GM12878 (cell line): ENCODE measurements around the gene DRAXIN. TPM values are rescaled to one million over a fixed set of nuclear protein-coding genes. Genes with fewer than 3 reads are reported as not detected.

Experiments
- ATAC-seq: fragments of 200-7000 bp; cut with Tn5 transposase; 3 replicates; pipeline ENCODE4 v1.9.1; 2020; ENCODE audit warnings: mild to moderate bottlenecking, moderate library complexity
- BruUV-seq: library from RNA; stranded (reverse); fragments of 400-500 nt; replicated peaks from 2 replicates; lab custom pipeline; 2021; lab: Mats Ljungman, UMichigan
- CTCF ChIA-PET: fragments of 300-600 bp; sonication (Branson Sonifier 250); formaldehyde crosslinking; extraction: SDS; loops from one replicate; lab custom pipeline; 2021; ENCODE audit warnings: inconsistent platforms; lab: Yijun Ruan, JAX
- POLR2A ChIA-PET: fragments of 350-600 bp; formaldehyde crosslinking; extraction: SDS; loops from one replicate; lab custom pipeline; 2021; ENCODE audit warnings: inconsistent platforms; lab: Charles Lee
- RAD21 ChIA-PET: fragments of 300-600 bp; sonication (Branson Sonifier 250); formaldehyde crosslinking; loops from one replicate; lab custom pipeline; 2023; ENCODE audit warnings: antibody characterized with exemption; ENCODE audit not compliant: unreplicated experiment; lab: Charles Lee
- SMC1A ChIA-PET: fragments of 300-600 bp; sonication (Branson Sonifier 250); formaldehyde crosslinking; loops from one replicate; lab custom pipeline; 2023; ENCODE audit not compliant: unreplicated experiment, uncharacterized antibody; lab: Charles Lee
- DNase-seq: peaks from one replicate; pipeline ENCODE4 v3.0.0-alpha.2; 2011; ENCODE audit warnings: low read depth, low spot score
- FAIRE-seq: peaks from 3 replicates; lab custom pipeline; 2011; peaks lifted over from hg19 to GRCh38; lab: Jason Lieb, UNC
- H2AFZ ChIP-seq: 2 replicates; pipeline ENCODE4 v1.6.0; 2011; ENCODE audit warnings: low read depth, low read length, control low read depth; ENCODE audit not compliant: control insufficient read depth
- H3K27ac ChIP-seq: 2 replicates; pipeline ENCODE4 v1.5.1; 2011; ENCODE audit warnings: control low read depth; ENCODE audit not compliant: control insufficient read depth, insufficient read depth
- H3K27me3 ChIP-seq, 2 experiments: replicated peaks in 1 of 2; 2 replicates each; pipeline versions ENCODE4 v1.6.0 to v1.6.1; 2011; ENCODE audit warnings: low read length in 1 of 2; ENCODE audit not compliant: control insufficient read depth in 2 of 2, insufficient read depth in 2 of 2
- H3K36me3 ChIP-seq, 2 experiments: 2 replicates each; pipeline ENCODE4 v1.5.1; 2011; ENCODE audit warnings: low read length in 1 of 2; ENCODE audit not compliant: control insufficient read depth in 2 of 2, insufficient read depth in 2 of 2
- H3K4me1 ChIP-seq: 2 replicates; pipeline ENCODE4 v1.6.1; 2011; ENCODE audit warnings: mild to moderate bottlenecking, low read length, moderate library complexity, mixed read lengths; ENCODE audit not compliant: control insufficient read depth, insufficient read depth
- H3K4me2 ChIP-seq: 2 replicates; pipeline ENCODE4 v1.6.0; 2011; ENCODE audit warnings: control low read depth; ENCODE audit not compliant: control insufficient read depth, insufficient read depth
- H3K4me3 ChIP-seq: fragments of 200-600 bp; sonication (generic); 2 replicates; pipeline ENCODE4 v1.5.1; 2016
- H3K79me2 ChIP-seq: 2 replicates; pipeline ENCODE4 v1.6.0; 2011; ENCODE audit warnings: low read length; ENCODE audit not compliant: control insufficient read depth, insufficient read depth
- H3K9ac ChIP-seq: 2 replicates; pipeline ENCODE4 v1.8.0; 2011; ENCODE audit warnings: low read length, control low read depth, mixed read lengths; ENCODE audit not compliant: control insufficient read depth, insufficient read depth
- H3K9me3 ChIP-seq: replicated peaks from 3 replicates; pipeline ENCODE4 v1.5.1; 2011; ENCODE audit warnings: mild to moderate bottlenecking, low read length; ENCODE audit not compliant: control insufficient read depth, insufficient read depth
- H4K20me1 ChIP-seq: 2 replicates; pipeline ENCODE4 v1.6.0; 2011; ENCODE audit not compliant: control insufficient read depth, insufficient read depth
- EP300 ChIP-seq, 2 experiments: fragments of 150-350 bp in 1 of 2; IDR thresholded peaks; 2 replicates each; pipeline ENCODE4 v1.6.1; 2011 to 2012; ENCODE audit warnings: low read depth in 2 of 2, low read length in 2 of 2, borderline replicate concordance in 1 of 2, improper control_type of control experiment in 1 of 2, inconsistent platforms in 1 of 2; ENCODE audit not compliant: control insufficient read depth in 1 of 2
- MTA3 ChIP-seq: IDR thresholded peaks from 2 replicates; pipeline ENCODE4 v1.6.1; 2012; ENCODE audit warnings: low read length, inconsistent platforms, borderline replicate concordance
- NFIC ChIP-seq: IDR thresholded peaks from 2 replicates; pipeline ENCODE4 v1.6.1; 2012; ENCODE audit warnings: low read depth, mild to moderate bottlenecking, inconsistent platforms, low read length, moderate library complexity
- PAX8 ChIP-seq: fragments of 450-650 bp; IDR thresholded peaks from 2 replicates; pipeline ENCODE4 v1.6.1; 2017; ENCODE audit warnings: mild to moderate bottlenecking, moderate library complexity
- SIN3A ChIP-seq: IDR thresholded peaks from 2 replicates; pipeline ENCODE4 v1.6.1; 2012; ENCODE audit warnings: low read depth, low read length, improper control_type of control experiment
- SPI1 ChIP-seq: IDR thresholded peaks from 2 replicates; pipeline ENCODE4 v1.6.1; 2011; ENCODE audit warnings: low read depth, mild to moderate bottlenecking, low read length, moderate library complexity, borderline replicate concordance; ENCODE audit not compliant: insufficient read depth
- STAT1 ChIP-seq: fragments of 450-650 bp; conservative IDR thresholded peaks from 2 replicates; pipeline ENCODE4 v1.6.1; 2014; ENCODE audit warnings: antibody characterized with exemption, mild to moderate bottlenecking
- TAF1 ChIP-seq: IDR thresholded peaks from 2 replicates; pipeline ENCODE4 v1.6.1; 2011; ENCODE audit warnings: mild to moderate bottlenecking, low read depth, low read length, borderline replicate concordance
- TCF7 ChIP-seq: IDR thresholded peaks from 2 replicates; pipeline ENCODE4 v1.6.1; 2014; ENCODE audit warnings: antibody characterized with exemption, borderline replicate concordance
- ZNF207 ChIP-seq: fragments of 450-650 bp; IDR thresholded peaks from 2 replicates; pipeline ENCODE4 v1.6.1; 2014; ENCODE audit warnings: antibody characterized with exemption, mild to moderate bottlenecking, borderline replicate concordance
- in situ Hi-C: fragments of 300-500 bp; cut with MboI; formaldehyde crosslinking; loops from 9 replicates; pipeline ENCODE4 v1.14.3; 2018; ENCODE audit warnings: mixed read lengths
- intact Hi-C: fragments of 100-400 bp; cut with micrococcal nuclease; formaldehyde crosslinking; loops from one replicate; pipeline ENCODE4 v1.14.2; 2022; ENCODE audit not compliant: unreplicated experiment
- polyA plus RNA-seq, 11 experiments: library from polyadenylated mRNA; depleted of rRNA in 4 of 11; unstranded in 6 of 11; stranded (reverse) in 5 of 11; fragments of >200 nt; fragmentation: Nextera tagmentation in 4 of 11; fragmentation: Illumina TruSeq in 1 of 11; extraction: Ambion mirVana in 4 of 11; extraction: Trizol in 1 of 11; gene quantifications; 1 replicate in 1 of 11; 2 replicates in 10 of 11; pipeline versions ENCODE4 v1.2.1 to v1.2.3, GENCODE V29; 2011 to 2016; ENCODE audit warnings: inconsistent platforms in 2 of 11, missing spikeins in 2 of 11, low read depth in 1 of 11
- total RNA-seq, 4 experiments: library from RNA; depleted of rRNA in 3 of 4; stranded (reverse); fragments of >200 nt in 3 of 4; fragmentation: Illumina TruSeq in 1 of 4; extraction: Trizol in 1 of 4; gene quantifications; 2 replicates each; pipeline versions ENCODE4 v1.2.1 to v1.2.3, GENCODE V29; 2013 to 2021
- TF ChIP-seq, protein P1 (sequence below), 3 experiments: IDR thresholded peaks in 2 of 3; conservative IDR thresholded peaks in 1 of 3; 2 replicates each; pipeline ENCODE4 v1.5.1; 2011; ENCODE audit warnings: low read depth in 3 of 3, low read length in 3 of 3, mild to moderate bottlenecking in 3 of 3, control low read depth in 2 of 3, moderate library complexity in 2 of 3, inconsistent platforms in 1 of 3, mixed read lengths in 1 of 3; ENCODE audit not compliant: control insufficient read depth in 2 of 3, insufficient read depth in 1 of 3; ENCODE audit errors: extremely low read depth in 1 of 3
- TF ChIP-seq, protein P2 (sequence below): IDR thresholded peaks from 2 replicates; pipeline ENCODE4 v1.6.1; 2011; ENCODE audit warnings: borderline replicate concordance, low read depth, mild to moderate bottlenecking, moderate library complexity, low read length; ENCODE audit not compliant: insufficient read depth, poor library complexity, severe bottlenecking
- TF ChIP-seq, protein P3 (sequence below): fragments of 450-650 bp; IDR thresholded peaks from 2 replicates; pipeline ENCODE4 v1.6.1; 2014; ENCODE audit warnings: mild to moderate bottlenecking
- TF ChIP-seq, protein P4 (sequence below): IDR thresholded peaks from 2 replicates; pipeline ENCODE4 v1.6.1; 2011; ENCODE audit warnings: mild to moderate bottlenecking, low read depth, low read length, moderate library complexity; ENCODE audit not compliant: insufficient replicate concordance

DRAXIN gene
- total and polyA plus RNA-seq, 10 of the 15 experiments (the other 5 are each of a cell fraction or from before 2014, with no cell fraction given): 0.01 to 0.05 (median 0.03) TPM; not detected in 3

DNA sequence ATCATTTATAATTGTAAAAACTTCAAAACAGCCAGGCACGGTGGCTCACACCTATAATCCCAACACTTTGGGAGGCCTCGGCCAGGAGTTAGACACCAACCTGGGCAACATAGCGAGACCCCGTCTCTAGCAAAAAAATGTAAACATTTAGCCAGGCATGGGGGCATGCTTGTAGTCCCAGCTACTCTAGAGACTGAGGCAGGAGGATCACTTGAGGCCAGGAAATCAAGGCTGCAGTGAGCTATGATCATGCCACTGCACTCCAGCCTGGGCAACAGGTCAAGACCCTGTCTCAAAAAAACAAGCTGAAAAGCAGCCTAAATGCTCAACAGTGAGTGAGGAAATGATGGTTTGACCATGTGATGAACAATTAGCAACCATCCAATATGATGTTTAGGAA lies 77.8 kb downstream of the DRAXIN start (continued):
- TF ChIP-seq, protein P1, sequence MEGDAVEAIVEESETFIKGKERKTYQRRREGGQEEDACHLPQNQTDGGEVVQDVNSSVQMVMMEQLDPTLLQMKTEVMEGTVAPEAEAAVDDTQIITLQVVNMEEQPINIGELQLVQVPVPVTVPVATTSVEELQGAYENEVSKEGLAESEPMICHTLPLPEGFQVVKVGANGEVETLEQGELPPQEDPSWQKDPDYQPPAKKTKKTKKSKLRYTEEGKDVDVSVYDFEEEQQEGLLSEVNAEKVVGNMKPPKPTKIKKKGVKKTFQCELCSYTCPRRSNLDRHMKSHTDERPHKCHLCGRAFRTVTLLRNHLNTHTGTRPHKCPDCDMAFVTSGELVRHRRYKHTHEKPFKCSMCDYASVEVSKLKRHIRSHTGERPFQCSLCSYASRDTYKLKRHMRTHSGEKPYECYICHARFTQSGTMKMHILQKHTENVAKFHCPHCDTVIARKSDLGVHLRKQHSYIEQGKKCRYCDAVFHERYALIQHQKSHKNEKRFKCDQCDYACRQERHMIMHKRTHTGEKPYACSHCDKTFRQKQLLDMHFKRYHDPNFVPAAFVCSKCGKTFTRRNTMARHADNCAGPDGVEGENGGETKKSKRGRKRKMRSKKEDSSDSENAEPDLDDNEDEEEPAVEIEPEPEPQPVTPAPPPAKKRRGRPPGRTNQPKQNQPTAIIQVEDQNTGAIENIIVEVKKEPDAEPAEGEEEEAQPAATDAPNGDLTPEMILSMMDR (IDR thresholded peaks at IDR 0.05 in 2 of 3, conservative IDR thresholded peaks at IDR 0.05 in 1 of 3; ENCODE audit: control insufficient read depth in 2 of 3, extremely low read depth in 1 of 3, insufficient read depth in 1 of 3, low read depth in 3 of 3, low read length in 3 of 3): no peak
- TF ChIP-seq TCF7: no peak
- no peak for TF ChIP-seq MTA3
- TF ChIP-seq SIN3A: no peak
- no peak for TF ChIP-seq ZNF207
- no peak for TF ChIP-seq NFIC
- no peak for TF ChIP-seq EP300 (IDR thresholded peaks at IDR 0.05; ENCODE audit: borderline replicate concordance in 1 of 2, control insufficient read depth in 1 of 2, low read depth in 2 of 2, low read length in 2 of 2)
- TF ChIP-seq, protein P2, sequence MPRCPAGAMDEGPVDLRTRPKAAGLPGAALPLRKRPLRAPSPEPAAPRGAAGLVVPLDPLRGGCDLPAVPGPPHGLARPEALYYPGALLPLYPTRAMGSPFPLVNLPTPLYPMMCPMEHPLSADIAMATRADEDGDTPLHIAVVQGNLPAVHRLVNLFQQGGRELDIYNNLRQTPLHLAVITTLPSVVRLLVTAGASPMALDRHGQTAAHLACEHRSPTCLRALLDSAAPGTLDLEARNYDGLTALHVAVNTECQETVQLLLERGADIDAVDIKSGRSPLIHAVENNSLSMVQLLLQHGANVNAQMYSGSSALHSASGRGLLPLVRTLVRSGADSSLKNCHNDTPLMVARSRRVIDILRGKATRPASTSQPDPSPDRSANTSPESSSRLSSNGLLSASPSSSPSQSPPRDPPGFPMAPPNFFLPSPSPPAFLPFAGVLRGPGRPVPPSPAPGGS: no peak

DNA sequence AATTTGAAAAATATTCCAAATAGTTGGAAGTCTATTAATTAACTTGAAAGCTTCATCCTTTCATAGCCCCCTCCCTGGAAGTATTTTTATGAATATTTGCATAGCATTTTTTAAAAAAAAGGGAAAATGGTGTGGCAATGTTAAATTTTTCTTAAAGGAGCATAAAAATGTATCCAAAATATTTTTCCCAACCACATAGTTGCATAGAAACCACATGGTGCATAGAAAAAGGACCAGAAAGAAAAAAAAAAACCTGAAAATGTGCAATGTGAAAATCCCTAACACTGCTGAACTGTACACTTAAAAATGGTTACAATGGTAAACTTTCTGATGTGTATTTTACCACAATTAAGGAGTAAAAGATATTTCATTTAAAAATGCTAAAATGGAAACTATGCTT lies 78.5 kb downstream of the DRAXIN start:
- Histone ChIP-seq H3K27me3 (no peaks in the 10 kb centered on the region), H3K4me1 (0 out of 2 replicates have a peak, but pooled peaks cover 4% of the 10 kb centered on the region), H3K9me3 (no peaks in the 10 kb centered on the region), H3K36me3 (no peaks in the 10 kb centered on the region), H4K20me1 (no peaks in the 10 kb centered on the region), H3K27ac (no peak overlapping the region), H2AFZ (no peak overlapping the region), H3K9ac (no peak overlapping the region), H3K4me3 (no peak overlapping the region), H3K4me2 (no peak overlapping the region), H3K79me2 (no peaks in the 10 kb centered on the region)
- ChIA-PET POLR2A (no interaction called here), SMC1A (no interaction called here), CTCF (no interaction called here), RAD21 (no interaction called here)
- DNase-seq: no peak
- BruUV-seq: no TSS peak
- in situ Hi-C loops (no loop called here), intact Hi-C loops (no loop called here)
- ATAC-seq: no peak
- FAIRE-seq: no peak
- no peak for TF ChIP-seq ZNF207
- TF ChIP-seq, protein P3, sequence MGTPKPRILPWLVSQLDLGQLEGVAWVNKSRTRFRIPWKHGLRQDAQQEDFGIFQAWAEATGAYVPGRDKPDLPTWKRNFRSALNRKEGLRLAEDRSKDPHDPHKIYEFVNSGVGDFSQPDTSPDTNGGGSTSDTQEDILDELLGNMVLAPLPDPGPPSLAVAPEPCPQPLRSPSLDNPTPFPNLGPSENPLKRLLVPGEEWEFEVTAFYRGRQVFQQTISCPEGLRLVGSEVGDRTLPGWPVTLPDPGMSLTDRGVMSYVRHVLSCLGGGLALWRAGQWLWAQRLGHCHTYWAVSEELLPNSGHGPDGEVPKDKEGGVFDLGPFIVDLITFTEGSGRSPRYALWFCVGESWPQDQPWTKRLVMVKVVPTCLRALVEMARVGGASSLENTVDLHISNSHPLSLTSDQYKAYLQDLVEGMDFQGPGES: no peak
- no peak for TF ChIP-seq SPI1
- TF ChIP-seq, protein P4, sequence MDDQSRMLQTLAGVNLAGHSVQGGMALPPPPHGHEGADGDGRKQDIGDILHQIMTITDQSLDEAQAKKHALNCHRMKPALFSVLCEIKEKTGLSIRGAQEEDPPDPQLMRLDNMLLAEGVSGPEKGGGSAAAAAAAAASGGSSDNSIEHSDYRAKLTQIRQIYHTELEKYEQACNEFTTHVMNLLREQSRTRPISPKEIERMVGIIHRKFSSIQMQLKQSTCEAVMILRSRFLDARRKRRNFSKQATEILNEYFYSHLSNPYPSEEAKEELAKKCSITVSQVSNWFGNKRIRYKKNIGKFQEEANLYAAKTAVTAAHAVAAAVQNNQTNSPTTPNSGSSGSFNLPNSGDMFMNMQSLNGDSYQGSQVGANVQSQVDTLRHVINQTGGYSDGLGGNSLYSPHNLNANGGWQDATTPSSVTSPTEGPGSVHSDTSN: no peak
- TF ChIP-seq STAT1: no peak
- no peak for TF ChIP-seq TAF1
- no peak for TF ChIP-seq PAX8
